Fibroblast of lung (primary cell): ENCODE measurements around the gene WDFY3. TPM values are rescaled to one million over a fixed set of nuclear protein-coding genes. Genes with fewer than 3 reads are reported as not detected.

Experiments
- DNase-seq, 2 donors: peaks; one replicate each; pipeline versions ENCODE4 v3.0.0 to v3.0.0-alpha.2; 2010; ENCODE audit warnings: low read depth in 2 of 2
- H2AFZ ChIP-seq: 2 replicates; pipeline ENCODE4 v1.5.1; 2012; ENCODE audit warnings: low read length, control low read depth, inconsistent platforms
- H3K27ac ChIP-seq: 2 replicates; pipeline ENCODE4 v1.5.1; 2011; ENCODE audit warnings: low read length, control low read depth; ENCODE audit not compliant: insufficient read depth
- H3K27me3 ChIP-seq: 2 replicates; pipeline ENCODE4 v1.5.1; 2011; ENCODE audit warnings: mild to moderate bottlenecking, low read length; ENCODE audit not compliant: control insufficient read depth, insufficient read depth
- H3K36me3 ChIP-seq: 2 replicates; pipeline ENCODE4 v1.5.1; 2011; ENCODE audit warnings: low read length; ENCODE audit not compliant: control insufficient read depth, insufficient read depth
- H3K4me1 ChIP-seq: 2 replicates; pipeline ENCODE4 v1.5.1; 2011; ENCODE audit warnings: low read length; ENCODE audit not compliant: control insufficient read depth, insufficient read depth; ENCODE audit errors: extremely low read depth
- H3K4me2 ChIP-seq: 2 replicates; pipeline ENCODE4 v1.5.1; 2011; ENCODE audit warnings: low read length, control low read depth; ENCODE audit not compliant: insufficient read depth; ENCODE audit errors: extremely low read depth
- H3K4me3 ChIP-seq, 4 experiments: fragments of 200-600 bp in 1 of 4; sonication (generic) in 1 of 4; replicated peaks in 1 of 4; 2 replicates each; pipeline ENCODE4 v1.5.1; 2011 to 2016; ENCODE audit warnings: low read length in 4 of 4, low read depth in 3 of 4, mild to moderate bottlenecking in 3 of 4, control low read depth in 2 of 4, inconsistent platforms in 1 of 4, mixed read lengths in 1 of 4; ENCODE audit not compliant: insufficient read depth in 1 of 4; ENCODE audit errors: control extremely low read depth in 1 of 4
- H3K79me2 ChIP-seq: 2 replicates; pipeline ENCODE4 v1.5.1; 2012; ENCODE audit warnings: mild to moderate bottlenecking, low read length, inconsistent platforms; ENCODE audit not compliant: control insufficient read depth, insufficient read depth
- H3K9ac ChIP-seq: 2 replicates; pipeline ENCODE4 v1.5.1; 2011; ENCODE audit warnings: mild to moderate bottlenecking, low read length, control low read depth; ENCODE audit not compliant: insufficient read depth
- H3K9me3 ChIP-seq: 2 replicates; pipeline ENCODE4 v1.5.1; 2012; ENCODE audit warnings: low read depth, low read length; ENCODE audit not compliant: control insufficient read depth, insufficient read depth
- H4K20me1 ChIP-seq: 2 replicates; pipeline ENCODE4 v1.5.1; 2011; ENCODE audit warnings: low read length; ENCODE audit not compliant: control insufficient read depth, insufficient read depth; ENCODE audit errors: extremely low read depth
- CTCF ChIP-seq, 2 donors: IDR thresholded peaks in 1 of 2; conservative IDR thresholded peaks in 1 of 2; 1 replicate in 1 of 2; 2 replicates in 1 of 2; pipeline ENCODE4 v1.5.1; 2011 to 2012; ENCODE audit warnings: low read length in 2 of 2, control low read depth in 1 of 2, inconsistent platforms in 1 of 2, low read depth in 1 of 2, mild to moderate bottlenecking in 1 of 2
- EZH2 ChIP-seq: IDR thresholded peaks from 2 replicates; pipeline ENCODE4 v1.5.1; 2012; ENCODE audit warnings: low read length, control low read depth, mild to moderate bottlenecking; ENCODE audit errors: missing control alignments
- polyA plus RNA-seq, 2 donors: library from polyadenylated mRNA; depleted of rRNA in 1 of 2; stranded (reverse) in 1 of 2; unstranded in 1 of 2; fragments of >200 nt; gene quantifications; 2 replicates each; pipeline ENCODE4 v1.2.1, GENCODE V29; 2011 to 2012; ENCODE audit warnings: missing spikeins in 1 of 2
- total RNA-seq: library from RNA; depleted of rRNA; stranded (reverse); fragments of >200 nt; gene quantifications from 2 replicates; pipeline ENCODE4 v1.2.1, GENCODE V29; 2014

Gene WDFY3
- total and polyA plus RNA-seq, 2 donors (not counting 1 experiment from before 2014, with no cell fraction given) = 26.8 to 88.8 TPM

DNA sequence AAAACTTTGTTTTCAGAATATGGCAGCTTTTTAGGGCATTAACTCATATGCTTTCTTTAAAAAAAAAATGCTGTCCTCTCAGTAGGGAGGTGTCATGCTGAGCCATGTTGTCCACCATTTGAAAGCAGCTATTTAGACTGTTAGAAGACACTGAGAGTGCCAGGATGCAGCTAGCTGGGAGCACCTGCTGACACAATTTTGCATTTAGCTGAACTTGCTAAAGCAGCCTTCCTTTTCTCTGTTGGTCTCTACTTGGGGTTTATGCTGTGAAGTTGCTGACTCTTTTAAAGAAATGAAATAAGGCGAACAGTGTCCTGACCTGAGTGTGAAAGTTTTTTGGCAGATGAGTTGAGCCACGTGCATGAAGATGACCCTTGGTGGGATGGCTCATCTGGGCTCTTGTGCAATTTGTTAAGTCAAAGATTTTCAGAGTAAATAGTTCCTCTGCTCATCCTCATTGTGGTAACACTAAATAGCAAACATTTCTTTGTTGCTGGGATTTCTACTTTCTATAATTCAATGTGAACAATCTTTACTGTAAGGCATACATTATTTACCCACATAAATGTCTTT is 319.1 kb downstream of the WDFY3 start:
- H3K27ac ChIP-seq = no peak overlapping the region
- no peak overlapping the region for H3K9ac ChIP-seq
- H3K79me2 ChIP-seq = no peaks in the 10 kb centered on the region
- DNase-seq = peak in 1 of 2 donors; percentile 43
- H3K36me3 ChIP-seq = no peaks in the 10 kb centered on the region
- H2AFZ ChIP-seq = no peak overlapping the region
- H3K4me1 ChIP-seq = peaks cover 2% of the 10 kb centered on the region
- no peak for TF ChIP-seq EZH2
- TF ChIP-seq CTCF (conservative IDR thresholded peaks at IDR 0.05 in 1 of 2, IDR thresholded peaks at IDR 0.05 in 1 of 2; ENCODE audit: low read depth in 1 of 2, low read length in 2 of 2) = no peak
- H4K20me1 ChIP-seq = no peaks in the 10 kb centered on the region
- no peaks in the 10 kb centered on the region for H3K9me3 ChIP-seq
- H3K4me2 ChIP-seq = no peak overlapping the region
- H3K27me3 ChIP-seq = no peaks in the 10 kb centered on the region
- H3K4me3 ChIP-seq = no peak overlapping the region

GRCh38 chr4:84644087-84644486 is 322.4 kb downstream of the WDFY3 start:
- TF ChIP-seq EZH2 (no peak), CTCF (conservative IDR thresholded peaks at IDR 0.05 in 1 of 2, IDR thresholded peaks at IDR 0.05 in 1 of 2; ENCODE audit: low read depth in 1 of 2, low read length in 2 of 2) (no peak)
- Histone ChIP-seq H3K79me2 (no peaks in the 10 kb centered on the region), H3K27me3 (no peaks in the 10 kb centered on the region), H3K36me3 (no peaks in the 10 kb centered on the region), H3K4me2 (no peak overlapping the region), H3K9ac (no peak overlapping the region), H2AFZ (no peak overlapping the region), H4K20me1 (no peaks in the 10 kb centered on the region), H3K4me1 (peaks cover 2% of the 10 kb centered on the region), H3K9me3 (no peaks in the 10 kb centered on the region), H3K4me3 (no peak overlapping the region), H3K27ac (no peak overlapping the region)
- DNase-seq = no peak

GRCh38 chr4:84639145-84639544 is 327.3 kb downstream of the WDFY3 start:
- no peak for DNase-seq
- Histone ChIP-seq H2AFZ (no peak overlapping the region), H3K36me3 (no peaks in the 10 kb centered on the region)

More at GRCh38 chr4:84639145-84639544, 327.3 kb downstream of the WDFY3 start:
- no peaks in the 10 kb centered on the region for H3K4me1 ChIP-seq
- H3K79me2 ChIP-seq = no peaks in the 10 kb centered on the region
- TF ChIP-seq CTCF (conservative IDR thresholded peaks at IDR 0.05 in 1 of 2, IDR thresholded peaks at IDR 0.05 in 1 of 2; ENCODE audit: low read depth in 1 of 2, low read length in 2 of 2) (no peak), EZH2 (no peak)
- no peaks in the 10 kb centered on the region for H3K9me3 ChIP-seq
- H3K27ac ChIP-seq = no peak overlapping the region
- H4K20me1 ChIP-seq = no peaks in the 10 kb centered on the region
- H3K27me3 ChIP-seq = no peaks in the 10 kb centered on the region
- no peak overlapping the region for H3K9ac ChIP-seq
- H3K4me3 ChIP-seq = no peak overlapping the region
- H3K4me2 ChIP-seq = no peak overlapping the region
